GM12875 (cell line): ENCODE data around the gene HEPHL1.

Experiments
- H3K4me3 ChIP-seq: one replicate; pipeline ENCODE4 v1.5.1; 2011; ENCODE audit warnings: low read depth, low read length, control low read depth
- TF ChIP-seq, protein P1 (sequence below): IDR thresholded peaks from 2 replicates; pipeline ENCODE4 v1.5.1; 2011; ENCODE audit warnings: low read depth, mild to moderate bottlenecking, control low read depth, inconsistent platforms, low read length, moderate library complexity, borderline replicate concordance; ENCODE audit not compliant: insufficient read depth

The HEPHL1 gene

DNA sequence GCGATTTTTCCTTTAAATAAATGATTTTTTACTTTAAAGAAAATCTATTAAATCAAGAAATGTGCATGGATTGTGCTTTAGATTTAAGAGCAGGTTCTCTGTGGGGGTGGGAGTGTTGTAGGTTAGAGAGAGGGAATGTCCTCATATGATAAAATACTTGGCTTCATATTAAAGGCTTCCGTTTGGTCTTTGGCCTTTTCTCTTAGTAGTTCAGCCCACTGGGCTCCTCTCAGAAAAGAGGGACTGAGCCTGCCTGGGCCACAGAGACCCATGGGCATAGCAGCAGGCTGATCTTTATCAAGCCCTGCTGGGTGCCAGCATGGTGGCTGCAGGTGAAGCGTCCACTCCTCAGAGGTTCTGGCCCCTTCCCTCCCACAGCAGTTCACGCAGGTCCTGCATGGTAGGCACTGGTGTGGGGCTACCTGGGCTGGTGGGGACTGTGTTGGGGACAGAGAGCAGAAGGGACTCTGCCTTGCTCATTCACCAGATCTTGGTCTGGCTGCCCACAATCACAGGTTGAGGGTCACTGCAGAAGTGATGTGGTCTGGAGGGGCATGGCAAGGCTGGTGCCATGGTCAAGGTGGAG lies 111.8 kb downstream of the HEPHL1 start:
- TF ChIP-seq, protein P1, sequence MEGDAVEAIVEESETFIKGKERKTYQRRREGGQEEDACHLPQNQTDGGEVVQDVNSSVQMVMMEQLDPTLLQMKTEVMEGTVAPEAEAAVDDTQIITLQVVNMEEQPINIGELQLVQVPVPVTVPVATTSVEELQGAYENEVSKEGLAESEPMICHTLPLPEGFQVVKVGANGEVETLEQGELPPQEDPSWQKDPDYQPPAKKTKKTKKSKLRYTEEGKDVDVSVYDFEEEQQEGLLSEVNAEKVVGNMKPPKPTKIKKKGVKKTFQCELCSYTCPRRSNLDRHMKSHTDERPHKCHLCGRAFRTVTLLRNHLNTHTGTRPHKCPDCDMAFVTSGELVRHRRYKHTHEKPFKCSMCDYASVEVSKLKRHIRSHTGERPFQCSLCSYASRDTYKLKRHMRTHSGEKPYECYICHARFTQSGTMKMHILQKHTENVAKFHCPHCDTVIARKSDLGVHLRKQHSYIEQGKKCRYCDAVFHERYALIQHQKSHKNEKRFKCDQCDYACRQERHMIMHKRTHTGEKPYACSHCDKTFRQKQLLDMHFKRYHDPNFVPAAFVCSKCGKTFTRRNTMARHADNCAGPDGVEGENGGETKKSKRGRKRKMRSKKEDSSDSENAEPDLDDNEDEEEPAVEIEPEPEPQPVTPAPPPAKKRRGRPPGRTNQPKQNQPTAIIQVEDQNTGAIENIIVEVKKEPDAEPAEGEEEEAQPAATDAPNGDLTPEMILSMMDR: no peak
- H3K4me3 ChIP-seq: no peak overlapping the region

DNA sequence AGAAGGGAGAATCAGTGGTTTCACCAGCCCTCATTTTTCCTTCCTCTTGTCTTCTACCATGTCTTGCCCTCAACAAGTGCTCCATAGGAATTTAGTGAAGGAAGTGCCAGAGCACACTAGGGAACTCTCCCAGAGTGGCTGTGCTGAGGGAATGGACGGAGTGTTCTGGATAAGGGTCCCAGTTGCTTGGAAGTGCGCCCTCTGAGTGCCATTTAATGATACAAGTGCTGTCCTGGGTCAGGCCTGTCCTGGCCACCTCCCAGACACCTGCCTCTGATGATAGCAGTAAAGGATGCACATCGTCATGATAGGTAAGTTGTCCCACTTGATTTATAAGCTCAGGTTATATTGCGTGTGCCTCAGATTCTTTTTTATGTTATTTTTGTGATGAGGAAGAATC lies 112.6 kb downstream of the HEPHL1 start:
- no peak overlapping the region for H3K4me3 ChIP-seq
- TF ChIP-seq, protein P1: no peak

GRCh38 chr11:94134651-94135512 lies 113.7 kb downstream of the HEPHL1 start:
- no peak overlapping the region for H3K4me3 ChIP-seq
- TF ChIP-seq, protein P1: no peak

DNA sequence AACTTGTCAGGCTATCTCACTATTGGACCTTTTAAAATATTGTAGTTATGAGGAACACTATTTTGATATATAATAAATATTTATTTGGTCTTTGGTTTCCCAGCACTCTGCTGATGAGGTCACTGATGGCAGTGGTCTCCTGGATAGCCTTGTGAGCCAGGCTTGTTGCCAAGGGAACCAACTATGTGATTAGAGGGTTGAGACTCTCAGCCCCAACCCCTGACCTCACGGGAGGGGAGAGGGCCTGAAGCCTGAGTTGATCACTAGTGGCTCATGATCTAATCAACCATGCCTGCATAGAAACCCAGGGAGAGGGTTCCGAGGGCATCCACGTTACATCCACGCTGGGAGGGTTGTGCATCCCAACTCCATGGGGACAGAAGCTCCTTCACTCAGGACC lies 118.3 kb downstream of the HEPHL1 start:
- TF ChIP-seq, protein P1: no peak
- no peak overlapping the region for H3K4me3 ChIP-seq

GRCh38 chr11:94140154-94140655 lies 119.1 kb downstream of the HEPHL1 start:
- no peak overlapping the region for H3K4me3 ChIP-seq
- TF ChIP-seq, protein P1: no peak

DNA sequence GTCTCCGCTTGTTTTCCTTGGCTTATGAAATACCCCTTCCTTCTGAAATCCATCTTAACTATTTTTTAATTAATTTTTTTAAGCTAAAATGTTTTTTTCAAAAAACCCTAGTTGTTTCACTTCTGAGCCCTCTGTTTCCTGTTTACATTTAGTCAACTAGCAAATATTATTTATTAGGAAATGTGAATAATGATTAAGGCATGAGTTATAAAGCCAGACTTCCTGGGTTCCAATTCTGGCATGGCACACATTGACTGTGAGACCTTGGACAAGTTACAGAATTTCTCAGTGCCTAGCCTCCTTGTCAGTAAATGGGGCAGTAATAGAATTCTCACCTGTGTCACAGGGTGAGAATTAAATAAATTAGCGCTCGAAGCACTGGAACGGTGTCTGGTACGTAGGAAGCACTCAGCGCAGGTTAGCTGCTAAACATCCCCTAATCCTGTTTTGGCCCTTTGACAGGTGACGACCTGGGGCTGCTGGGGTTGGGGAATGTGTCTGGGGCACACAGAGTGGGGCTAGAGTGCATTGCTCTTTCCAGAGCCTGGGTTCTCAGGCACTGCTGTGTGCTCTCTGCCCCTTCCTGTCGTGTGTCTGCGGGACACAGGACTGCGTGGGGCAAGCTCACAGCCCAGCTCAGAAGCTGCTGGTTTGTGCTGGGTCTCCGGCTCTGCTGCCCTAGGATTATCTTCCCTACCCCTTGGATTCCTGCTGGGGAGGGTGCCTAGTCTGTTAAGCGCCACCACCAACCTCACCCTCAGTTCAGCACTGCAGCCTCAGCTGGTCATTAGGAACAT lies 120.6 kb downstream of the HEPHL1 start:
- no peak overlapping the region for H3K4me3 ChIP-seq
- TF ChIP-seq, protein P1: no peak
